COLO668 (cell line): ENCODE data around the gene KIFC3.
"Not testable (repeated sequence)": the region's sequence is repeated elsewhere in the genome, so short reads cannot be mapped to it uniquely, and the experiment has no call there.

Experiments used
- DNase-seq: peaks from one replicate; lab custom pipeline; 2025; ENCODE audit not compliant: unreplicated experiment; lab: John Stamatoyannopoulos, UW

Gene KIFC3

GRCh38 chr16:57805176-57805575, 2.9 kb upstream of the KIFC3 start:
- DNase-seq, result no peak

- DNase-seq, result no peak
Measured at GRCh38 chr16:57804111-57804837, 2.0 kb upstream of the KIFC3 start.

- no peak for DNase-seq
Measured at GRCh38 chr16:57803134-57803990, 1.1 kb upstream of the KIFC3 start.

- peak; percentile 40 for DNase-seq
Measured at GRCh38 chr16:57801809-57802340, 416 bp downstream of the KIFC3 start.

GRCh38 chr16:57801098-57801808, 1.0 kb downstream of the KIFC3 start:
- DNase-seq, result no peak

GRCh38 chr16:57800200-57801097, 1.8 kb downstream of the KIFC3 start:
- DNase-seq, result peak; percentile 21

- DNase-seq, result peak; percentile 21
Measured at GRCh38 chr16:57799600-57800199, 2.6 kb downstream of the KIFC3 start.

- peak; percentile 79 for DNase-seq
Measured at GRCh38 chr16:57798953-57799599, 3.2 kb downstream of the KIFC3 start.

GRCh38 chr16:57798267-57798810, 4.0 kb downstream of the KIFC3 start:
- DNase-seq, result peak; percentile 43

GRCh38 chr16:57797526-57798266, 4.6 kb downstream of the KIFC3 start:
- peak; percentile 88 for DNase-seq

GRCh38 chr16:57797216-57797525, 5.1 kb downstream of the KIFC3 start:
- peak; percentile 54 for DNase-seq

- DNase-seq, result not testable (repeated sequence)
Measured at GRCh38 chr16:57796014-57796413, 6.3 kb downstream of the KIFC3 start.

- DNase-seq, result peak; percentile 68
Measured at GRCh38 chr16:57795431-57795878, 6.8 kb downstream of the KIFC3 start.

- DNase-seq, result no peak
Measured at GRCh38 chr16:57794849-57795430, 7.4 kb downstream of the KIFC3 start.

GRCh38 chr16:57791893-57792461, 10.3 kb downstream of the KIFC3 start:
- DNase-seq, result no peak

GRCh38 chr16:57791195-57791892, 10.9 kb downstream of the KIFC3 start:
- DNase-seq, result no peak

GRCh38 chr16:57788951-57789350, 13.3 kb downstream of the KIFC3 start:
- no peak for DNase-seq
